Skeletal muscle satellite cell (primary cell): ENCODE results near the gene QKI.

Source experiments
- H3K27me3 ChIP-seq: 2 replicates; pipeline ENCODE4 v1.7.0; 2013; ENCODE audit warnings: low read length; ENCODE audit not compliant: control insufficient read depth, insufficient read depth
- H3K36me3 ChIP-seq: 2 replicates; pipeline ENCODE4 v1.7.0; 2013; ENCODE audit warnings: mild to moderate bottlenecking, control low read depth, low read length; ENCODE audit not compliant: insufficient read depth
- H3K4me1 ChIP-seq: 2 replicates; pipeline ENCODE4 v1.7.0; 2013; ENCODE audit warnings: low read length; ENCODE audit not compliant: control insufficient read depth, insufficient read depth
- H3K4me2 ChIP-seq: 2 replicates; pipeline ENCODE4 v1.7.0; 2013; ENCODE audit warnings: mild to moderate bottlenecking, low read length
- H3K4me3 ChIP-seq: 2 replicates; pipeline ENCODE4 v1.7.0; 2013; ENCODE audit warnings: low read length
- H3K9ac ChIP-seq: 2 replicates; pipeline ENCODE4 v1.7.0; 2013; ENCODE audit warnings: mild to moderate bottlenecking, low read depth, low read length, moderate library complexity
- H3K9me3 ChIP-seq: replicated peaks from 2 replicates; pipeline ENCODE4 v1.7.0; 2013; ENCODE audit warnings: mild to moderate bottlenecking, control low read depth, low read length

QKI gene

GRCh38 chr6:163449076-163449475, 34.6 kb downstream of the QKI start:
- no peaks in the 10 kb centered on the region for H3K27me3 ChIP-seq
- H3K9ac ChIP-seq: no peak overlapping the region
- H3K9me3 ChIP-seq: no peaks in the 10 kb centered on the region
- H3K4me3 ChIP-seq: no peak overlapping the region
- peaks cover 17% of the 10 kb centered on the region for H3K4me1 ChIP-seq
- no peak overlapping the region for H3K4me2 ChIP-seq
- H3K36me3 ChIP-seq: peaks cover 3% of the 10 kb centered on the region

- no peak overlapping the region for H3K9ac ChIP-seq
- H3K4me2 ChIP-seq: no peak overlapping the region
- no peaks in the 10 kb centered on the region for H3K27me3 ChIP-seq
- no peaks in the 10 kb centered on the region for H3K9me3 ChIP-seq
- no peak overlapping the region for H3K4me3 ChIP-seq
- no peaks in the 10 kb centered on the region for H3K36me3 ChIP-seq
- peaks cover 36% of the 10 kb centered on the region for H3K4me1 ChIP-seq
These were observed 39.9 kb downstream of the QKI start for GRCh38 chr6:163454425-163454824.

- no peaks in the 10 kb centered on the region for H3K27me3 ChIP-seq
- no peaks in the 10 kb centered on the region for H3K9me3 ChIP-seq
- no peak overlapping the region for H3K4me3 ChIP-seq
- peaks cover 47% of the 10 kb centered on the region for H3K4me1 ChIP-seq
- H3K4me2 ChIP-seq: no peak overlapping the region
- H3K9ac ChIP-seq: no peak overlapping the region
- no peaks in the 10 kb centered on the region for H3K36me3 ChIP-seq
These were observed 41.0 kb downstream of the QKI start for GRCh38 chr6:163455552-163455951.

- Histone ChIP-seq H3K4me1 (peaks cover 54% of the 10 kb centered on the region), H3K4me3 (peak overlapping the region; percentile 34), H3K4me2 (peak overlapping the region; percentile 65), H3K9me3 (no peaks in the 10 kb centered on the region), H3K9ac (peak overlapping the region; percentile 72), H3K27me3 (no peaks in the 10 kb centered on the region), H3K36me3 (no peaks in the 10 kb centered on the region)
These were observed 43.4 kb downstream of the QKI start for GRCh38 chr6:163457637-163458561.

- peak overlapping the region; percentile 72 for H3K9ac ChIP-seq
- peaks cover 54% of the 10 kb centered on the region for H3K4me1 ChIP-seq
- peak overlapping the region; percentile 85 for H3K4me2 ChIP-seq
- H3K9me3 ChIP-seq: no peaks in the 10 kb centered on the region
- H3K36me3 ChIP-seq: no peaks in the 10 kb centered on the region
- no peak overlapping the region for H3K4me3 ChIP-seq
- no peaks in the 10 kb centered on the region for H3K27me3 ChIP-seq
These were observed 44.5 kb downstream of the QKI start for GRCh38 chr6:163459007-163459406.

- Histone ChIP-seq H3K4me3 (no peak overlapping the region), H3K36me3 (no peaks in the 10 kb centered on the region), H3K4me2 (peak overlapping the region; percentile 85), H3K27me3 (no peaks in the 10 kb centered on the region), H3K9ac (peak overlapping the region; percentile 72), H3K4me1 (peaks cover 54% of the 10 kb centered on the region), H3K9me3 (no peaks in the 10 kb centered on the region)
These were observed 45.0 kb downstream of the QKI start for GRCh38 chr6:163459536-163459935.

GRCh38 chr6:163460307-163460782, 45.8 kb downstream of the QKI start:
- H3K9ac ChIP-seq: peak overlapping the region; percentile 72
- H3K4me1 ChIP-seq: peaks cover 51% of the 10 kb centered on the region
- peak overlapping the region; percentile 63 for H3K4me3 ChIP-seq

GRCh38 chr6:163461696-163462095, 47.2 kb downstream of the QKI start:
- no peaks in the 10 kb centered on the region for H3K9me3 ChIP-seq
- H3K4me3 ChIP-seq: no peak overlapping the region
- no peaks in the 10 kb centered on the region for H3K27me3 ChIP-seq
- peak overlapping the region; percentile 85 for H3K4me2 ChIP-seq
- H3K36me3 ChIP-seq: no peaks in the 10 kb centered on the region
- peaks cover 44% of the 10 kb centered on the region for H3K4me1 ChIP-seq
- no peak overlapping the region for H3K9ac ChIP-seq

More at GRCh38 chr6:163460307-163460782, 45.8 kb downstream of the QKI start:
- Histone ChIP-seq H3K4me2 (peak overlapping the region; percentile 85), H3K9me3 (no peaks in the 10 kb centered on the region), H3K27me3 (no peaks in the 10 kb centered on the region), H3K36me3 (no peaks in the 10 kb centered on the region)

GRCh38 chr6:163463180-163463579, 48.7 kb downstream of the QKI start:
- Histone ChIP-seq H3K9ac (no peak overlapping the region), H3K36me3 (no peaks in the 10 kb centered on the region), H3K4me2 (no peak overlapping the region), H3K4me3 (no peak overlapping the region), H3K27me3 (no peaks in the 10 kb centered on the region), H3K4me1 (peaks cover 30% of the 10 kb centered on the region), H3K9me3 (no peaks in the 10 kb centered on the region)

GRCh38 chr6:163463795-163464194, 49.3 kb downstream of the QKI start:
- H3K36me3 ChIP-seq: no peaks in the 10 kb centered on the region
- no peaks in the 10 kb centered on the region for H3K27me3 ChIP-seq
- H3K9ac ChIP-seq: no peak overlapping the region
- H3K9me3 ChIP-seq: no peaks in the 10 kb centered on the region
- no peak overlapping the region for H3K4me2 ChIP-seq
- H3K4me3 ChIP-seq: no peak overlapping the region
- peaks cover 24% of the 10 kb centered on the region for H3K4me1 ChIP-seq

- peaks cover 7% of the 10 kb centered on the region for H3K36me3 ChIP-seq
- H3K9ac ChIP-seq: no peak overlapping the region
- no peak overlapping the region for H3K4me2 ChIP-seq
- no peak overlapping the region for H3K4me3 ChIP-seq
- no peaks in the 10 kb centered on the region for H3K4me1 ChIP-seq
- peaks cover 10% of the 10 kb centered on the region for H3K9me3 ChIP-seq
- no peaks in the 10 kb centered on the region for H3K27me3 ChIP-seq
These were observed 52.4 kb downstream of the QKI start for GRCh38 chr6:163466839-163467390.
